Activated T-cell treated with anti-CD3 and anti-CD28 coated beads for 1 hour (primary cell): ENCODE measurements around the gene MSX2.

Source experiments
- DNase-seq: peaks from one replicate; pipeline ENCODE4 v3.0.0-alpha.2; 2020; ENCODE audit warnings: low read depth

The MSX2 gene

DNA sequence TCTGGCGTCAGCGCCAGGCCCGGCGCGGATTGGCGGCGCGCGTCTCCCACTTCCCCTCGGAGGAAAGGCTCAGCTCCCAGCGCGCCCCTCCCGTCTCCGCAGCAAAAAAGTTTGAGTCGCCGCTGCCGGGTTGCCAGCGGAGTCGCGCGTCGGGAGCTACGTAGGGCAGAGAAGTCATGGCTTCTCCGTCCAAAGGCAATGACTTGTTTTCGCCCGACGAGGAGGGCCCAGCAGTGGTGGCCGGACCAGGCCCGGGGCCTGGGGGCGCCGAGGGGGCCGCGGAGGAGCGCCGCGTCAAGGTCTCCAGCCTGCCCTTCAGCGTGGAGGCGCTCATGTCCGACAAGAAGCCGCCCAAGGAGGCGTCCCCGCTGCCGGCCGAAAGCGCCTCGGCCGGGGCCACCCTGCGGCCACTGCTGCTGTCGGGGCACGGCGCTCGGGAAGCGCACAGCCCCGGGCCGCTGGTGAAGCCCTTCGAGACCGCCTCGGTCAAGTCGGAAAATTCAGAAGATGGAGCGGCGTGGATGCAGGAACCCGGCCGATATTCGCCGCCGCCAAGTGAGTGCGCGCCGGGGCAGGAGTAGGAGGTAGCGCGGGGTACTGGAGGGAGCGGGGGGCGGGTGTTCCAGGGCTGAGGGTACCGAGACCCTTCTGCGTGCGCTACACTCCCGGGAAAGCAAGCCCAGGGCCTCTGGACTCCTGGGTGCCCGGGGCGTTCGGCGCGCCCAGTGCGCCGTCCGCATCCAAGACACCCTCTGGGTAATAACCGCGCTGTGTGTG is at the start of gene MSX2:
Gene MSX2, plus strand, starts transcription at position 99 of the 777 bp plus-strand sequence. Its CDS starts 78 bp downstream, at position 177.
- no peak for DNase-seq

DNA sequence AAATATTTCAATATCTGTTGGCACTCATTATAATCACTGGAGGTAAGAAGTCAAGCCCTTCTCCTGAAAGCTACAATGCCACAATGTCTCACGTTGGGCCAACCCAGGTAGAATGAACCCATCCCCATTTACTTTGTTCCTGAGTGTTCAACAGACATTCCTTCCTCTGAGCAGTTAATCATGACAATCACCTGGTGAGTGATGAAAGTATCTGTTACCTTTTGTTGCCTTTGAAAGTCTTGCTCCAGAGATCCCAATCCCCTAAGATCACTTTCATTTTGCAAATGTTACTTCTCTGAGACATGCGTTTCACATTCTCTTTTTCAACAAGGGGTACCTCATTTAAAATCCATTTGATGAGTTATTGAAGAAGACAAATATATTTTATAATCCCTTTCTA is 49.3 kb upstream of the MSX2 start:
- no peak for DNase-seq

DNA sequence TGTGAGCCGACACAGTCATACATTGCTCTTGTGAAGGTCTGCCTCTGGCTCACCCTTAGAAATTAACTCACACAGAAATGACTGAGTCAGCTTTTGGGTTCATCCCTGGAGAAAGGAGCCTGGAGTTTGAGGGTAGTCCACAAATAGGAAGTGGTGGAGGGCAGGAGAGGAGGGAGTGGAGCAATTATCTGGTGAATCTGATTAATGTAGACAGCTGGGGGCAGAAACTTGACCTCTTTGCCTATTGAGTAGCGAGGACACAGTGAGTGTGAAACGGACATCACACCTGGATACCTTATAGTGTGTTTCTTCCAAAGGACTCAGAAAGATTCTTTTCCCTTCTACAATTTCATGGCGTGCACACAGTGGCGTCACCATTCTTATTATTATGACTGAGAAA is 48.5 kb upstream of the MSX2 start:
- DNase-seq = no peak

DNA sequence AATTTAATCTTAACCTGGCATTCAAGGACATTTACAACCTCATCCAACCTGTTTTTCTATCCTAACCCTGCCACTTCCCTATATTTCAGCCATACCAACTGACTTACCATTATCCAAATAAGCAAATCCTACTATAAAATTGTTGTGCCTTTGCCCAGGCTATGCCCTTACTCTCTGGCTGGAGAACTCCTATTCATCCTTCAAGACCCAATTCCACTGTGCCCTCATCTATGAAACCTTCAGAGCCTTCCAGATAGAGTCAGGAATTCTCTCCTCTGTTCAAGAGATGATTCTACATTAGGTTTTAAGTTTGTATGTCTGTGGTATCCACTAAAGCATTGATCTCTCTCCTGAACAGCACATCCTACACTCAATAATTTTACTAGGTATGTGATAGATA is 46.3 kb upstream of the MSX2 start:
- DNase-seq = no peak

DNA sequence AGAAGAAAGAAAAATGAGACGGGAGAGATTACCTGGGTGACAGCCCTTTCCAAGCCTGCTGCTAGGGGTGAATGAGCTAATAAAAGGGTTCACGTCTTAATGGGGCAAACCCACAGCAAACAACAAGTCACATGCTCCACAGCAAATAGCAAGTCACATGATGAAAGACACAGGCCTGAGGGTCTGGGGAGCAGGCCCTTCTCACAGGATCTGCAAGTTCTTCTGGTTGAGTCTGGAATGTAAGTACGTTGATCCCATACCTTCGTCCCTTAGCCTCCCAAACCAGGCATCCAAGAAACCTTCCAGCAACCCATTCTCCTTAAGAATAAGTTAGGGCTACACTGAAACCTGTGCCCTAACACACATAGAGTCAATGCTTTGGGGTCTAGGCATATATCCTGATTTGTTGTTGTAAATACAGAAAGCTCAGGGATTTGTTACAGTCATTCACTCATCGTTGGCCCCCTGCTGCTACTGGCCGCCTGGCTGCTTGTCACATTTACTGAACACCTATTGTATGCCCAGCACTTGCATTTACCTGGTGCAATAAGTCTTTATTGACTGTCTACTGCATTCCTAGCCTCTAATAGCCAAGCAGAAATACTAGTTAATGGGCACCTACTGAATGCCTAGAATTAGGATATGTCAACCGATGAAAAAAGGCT is 43.3 kb upstream of the MSX2 start:
- DNase-seq = no peak

- DNase-seq = no peak
Observed at GRCh38 chr5:174687503-174687902, 36.9 kb upstream of the MSX2 start.

- DNase-seq = no peak
Observed at GRCh38 chr5:174688441-174689354, 35.7 kb upstream of the MSX2 start.

GRCh38 chr5:174690271-174690670 is 34.1 kb upstream of the MSX2 start:
- DNase-seq = no peak

GRCh38 chr5:174692381-174692780 is 32.0 kb upstream of the MSX2 start:
- no peak for DNase-seq

GRCh38 chr5:174692982-174693422 is 31.4 kb upstream of the MSX2 start:
- DNase-seq = no peak

- no peak for DNase-seq
Observed at GRCh38 chr5:174693697-174694385, 30.5 kb upstream of the MSX2 start.

DNA sequence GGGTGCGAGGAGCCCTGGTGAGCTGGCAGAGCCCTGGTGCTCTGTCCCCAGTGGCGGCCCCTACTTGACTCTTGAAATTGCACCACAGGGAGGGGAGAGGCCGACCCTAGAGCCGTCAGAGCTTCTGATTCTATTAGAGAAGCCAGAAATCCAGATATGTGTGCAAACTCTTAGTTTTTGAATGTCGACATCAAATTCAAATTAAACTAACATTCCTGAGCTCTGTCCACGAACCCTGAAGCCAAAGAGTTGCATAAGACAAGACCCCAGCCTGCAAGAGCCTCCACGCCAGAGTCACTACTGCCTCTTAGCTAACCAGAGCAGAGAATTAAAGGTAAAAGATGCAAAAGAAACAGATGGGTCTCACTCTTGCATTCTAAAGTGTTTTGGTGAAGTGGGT is 29.8 kb upstream of the MSX2 start:
- DNase-seq = no peak

DNA sequence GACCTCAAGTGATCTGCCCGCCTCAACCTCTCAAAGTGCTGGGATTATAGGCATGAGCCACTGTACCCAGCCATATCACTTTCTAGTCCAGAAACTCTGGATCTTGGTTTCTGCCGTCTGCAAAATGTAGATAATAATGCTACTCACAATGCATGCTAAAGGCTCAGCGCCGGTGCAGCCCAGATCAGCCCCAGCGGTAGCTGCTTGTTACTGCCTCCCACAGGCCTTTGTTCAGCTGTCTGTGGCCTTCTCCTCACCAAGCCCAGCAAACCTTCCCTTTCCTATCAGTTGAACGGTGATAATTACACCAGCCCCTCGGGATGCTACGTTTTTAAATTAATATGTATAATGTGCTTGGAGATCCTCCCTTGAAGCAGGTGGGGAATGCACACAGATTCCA is 26.2 kb upstream of the MSX2 start:
- no peak for DNase-seq

DNA sequence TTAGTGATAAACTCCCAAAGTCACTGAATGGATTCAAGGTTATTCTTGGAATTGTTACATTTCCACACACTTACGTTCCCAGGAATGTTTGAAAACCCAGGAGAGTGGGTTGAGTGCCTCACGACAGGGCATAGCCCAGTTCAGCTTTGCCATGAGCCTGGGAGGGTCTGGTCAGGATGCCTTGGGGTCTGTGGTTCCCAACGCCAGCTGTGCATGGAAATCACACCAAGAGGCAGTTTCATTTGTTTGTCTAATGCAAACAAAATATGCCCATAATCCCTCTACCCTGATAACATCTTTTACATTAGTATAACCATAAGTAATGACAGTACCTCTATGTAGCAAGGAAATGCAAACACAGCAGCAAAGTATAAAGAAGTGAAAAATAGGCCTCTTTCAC is 25.3 kb upstream of the MSX2 start:
- DNase-seq = no peak

DNA sequence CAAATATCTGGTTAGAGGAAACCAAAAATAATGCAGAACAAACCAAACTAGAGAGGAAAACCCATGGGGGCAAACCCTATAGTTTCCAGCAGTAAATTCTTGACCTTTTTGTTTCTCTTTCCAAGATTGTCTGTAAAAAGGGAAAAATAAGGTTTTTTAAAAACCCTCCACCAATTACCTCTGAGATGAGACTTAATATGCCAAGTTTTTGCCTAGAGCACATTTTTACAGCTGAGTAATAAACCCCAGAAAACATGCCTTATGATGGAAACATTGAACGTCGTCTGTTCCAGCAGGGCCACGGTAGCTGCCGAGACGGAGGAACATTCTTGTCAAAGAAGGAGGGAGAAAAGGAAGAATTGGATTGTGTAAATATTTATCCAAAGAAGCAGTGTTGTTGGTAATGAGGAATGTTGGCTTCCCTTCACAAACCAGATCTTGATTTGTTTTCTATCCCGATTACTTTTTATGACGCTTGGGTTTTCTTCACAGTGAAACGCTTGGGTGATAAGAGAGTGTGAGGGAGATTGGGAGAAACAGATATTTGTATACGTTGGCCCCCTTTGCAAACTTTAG is 17.3 kb upstream of the MSX2 start:
- DNase-seq = no peak

DNA sequence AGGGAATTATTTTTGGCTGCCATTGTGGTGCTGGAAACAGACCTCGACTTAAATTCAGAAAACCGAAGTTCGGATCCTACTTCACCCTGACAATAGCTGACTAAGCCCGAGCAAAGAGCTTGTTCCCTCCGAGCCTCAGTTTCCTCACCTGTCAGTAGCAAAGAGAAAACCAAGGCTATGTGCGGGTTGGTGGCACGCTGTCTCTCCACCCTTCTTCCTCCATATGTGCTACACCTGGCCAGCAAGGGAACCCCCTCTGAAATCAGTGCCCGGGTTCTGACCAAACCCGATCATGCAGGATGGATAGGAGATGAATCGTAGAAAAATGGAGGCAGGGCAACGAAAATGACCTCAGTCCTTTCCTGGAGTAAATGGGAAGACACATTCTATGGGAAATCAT is 16.7 kb upstream of the MSX2 start:
- no peak for DNase-seq

DNA sequence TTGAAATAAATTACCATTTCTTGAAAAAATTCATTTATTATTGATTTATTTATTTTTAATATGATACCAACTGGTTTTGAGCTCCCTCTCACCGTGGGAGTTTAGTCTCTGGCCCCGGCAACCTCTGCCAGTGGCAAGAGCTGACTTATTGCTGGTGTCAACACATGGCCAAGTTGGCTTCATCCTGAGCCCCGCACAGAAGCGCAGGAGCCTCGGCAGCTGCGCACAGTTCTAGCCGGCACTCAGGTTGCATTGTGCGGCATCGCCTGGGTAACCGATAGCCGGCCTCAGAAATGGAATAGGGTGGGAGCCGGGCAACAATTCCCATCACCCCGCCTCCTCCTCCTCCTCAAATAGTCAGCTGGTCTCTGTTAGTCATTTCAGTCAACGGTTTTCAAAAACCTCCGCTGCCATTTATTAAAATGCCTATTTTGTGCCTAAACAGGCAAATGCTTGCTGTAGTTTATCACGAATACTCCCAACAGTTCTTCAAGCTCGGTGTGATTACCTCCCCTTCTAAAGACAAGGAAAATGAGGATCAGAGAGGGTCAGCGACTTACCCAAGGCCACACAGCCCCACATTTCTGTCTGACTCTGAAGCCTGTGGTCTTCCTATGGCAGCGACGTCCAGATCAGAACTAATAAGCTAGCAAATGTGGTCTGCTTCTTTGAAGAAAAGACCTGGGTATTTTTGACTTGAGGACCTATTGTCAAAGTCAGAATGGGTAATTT is 15.7 kb upstream of the MSX2 start:
- no peak for DNase-seq

DNA sequence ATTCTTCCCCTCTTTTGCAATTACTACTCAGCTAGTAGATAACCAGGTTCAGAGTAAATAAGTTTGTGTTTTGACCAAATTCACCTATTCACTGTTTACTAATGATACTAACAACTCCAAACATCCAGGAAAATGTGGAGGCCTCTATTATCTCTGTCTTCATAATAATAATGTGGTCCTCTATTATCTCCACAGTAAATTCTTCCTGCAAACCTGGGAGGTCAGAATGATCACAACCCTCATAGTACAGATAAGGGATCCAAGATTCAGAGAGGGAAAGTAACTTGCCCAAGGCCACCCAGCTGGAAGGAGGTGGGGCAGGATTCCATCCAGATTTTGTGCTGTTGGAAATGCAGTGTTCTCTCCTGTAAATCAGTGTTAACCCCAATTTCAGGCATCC is 9.6 kb upstream of the MSX2 start:
- no peak for DNase-seq

DNA sequence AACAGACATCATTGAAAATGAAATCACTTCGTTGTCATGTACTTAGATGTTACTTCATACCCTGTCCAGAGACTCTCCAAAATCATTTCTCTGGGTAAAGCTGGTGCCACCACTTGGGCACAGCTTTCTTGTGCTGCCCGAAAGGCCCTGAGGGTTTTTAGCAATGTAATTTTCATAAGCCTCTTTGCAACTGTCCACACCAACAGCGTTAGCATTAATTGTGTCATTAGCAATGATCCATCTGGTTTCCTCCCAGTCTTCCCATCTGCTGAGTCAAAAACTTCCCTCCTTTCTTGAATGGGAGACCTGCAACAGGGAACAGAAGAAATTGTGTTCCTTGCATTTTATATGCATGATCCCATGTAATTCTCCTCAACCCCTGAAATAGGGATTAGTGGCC is 8.6 kb upstream of the MSX2 start:
- DNase-seq = no peak

DNA sequence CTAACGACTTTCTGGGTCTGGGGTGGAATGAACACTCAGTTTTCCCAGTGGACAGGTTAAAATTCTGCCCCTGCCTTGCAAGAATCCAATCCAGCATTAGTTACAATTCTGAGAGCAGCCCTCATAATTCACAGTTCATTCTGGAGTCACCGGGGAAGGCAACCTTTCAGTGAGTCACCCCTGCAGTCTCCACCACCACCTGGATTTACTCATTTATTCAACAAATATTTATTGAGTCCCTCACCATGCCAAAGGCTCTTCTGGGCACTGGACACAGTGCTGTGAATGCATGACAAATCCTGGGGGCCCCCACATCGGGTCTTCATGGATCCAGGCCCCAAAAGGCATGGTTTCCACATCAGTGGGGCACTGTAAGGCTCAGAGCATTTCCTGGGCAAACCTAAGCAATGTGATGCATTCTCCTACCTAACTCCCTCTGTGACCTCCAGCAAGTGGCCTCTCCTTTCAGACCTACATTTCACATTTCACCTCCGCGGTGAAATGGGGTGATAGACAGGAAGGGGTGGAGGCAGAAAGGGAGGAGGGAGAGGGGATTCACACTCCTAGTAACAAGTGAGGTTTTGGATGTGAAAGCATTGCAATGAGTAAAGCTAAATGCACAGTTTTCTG is 6.4 kb upstream of the MSX2 start:
- no peak for DNase-seq
